Measurements from ENCODE around the gene MOB3B.

MOB3B gene

DNA sequence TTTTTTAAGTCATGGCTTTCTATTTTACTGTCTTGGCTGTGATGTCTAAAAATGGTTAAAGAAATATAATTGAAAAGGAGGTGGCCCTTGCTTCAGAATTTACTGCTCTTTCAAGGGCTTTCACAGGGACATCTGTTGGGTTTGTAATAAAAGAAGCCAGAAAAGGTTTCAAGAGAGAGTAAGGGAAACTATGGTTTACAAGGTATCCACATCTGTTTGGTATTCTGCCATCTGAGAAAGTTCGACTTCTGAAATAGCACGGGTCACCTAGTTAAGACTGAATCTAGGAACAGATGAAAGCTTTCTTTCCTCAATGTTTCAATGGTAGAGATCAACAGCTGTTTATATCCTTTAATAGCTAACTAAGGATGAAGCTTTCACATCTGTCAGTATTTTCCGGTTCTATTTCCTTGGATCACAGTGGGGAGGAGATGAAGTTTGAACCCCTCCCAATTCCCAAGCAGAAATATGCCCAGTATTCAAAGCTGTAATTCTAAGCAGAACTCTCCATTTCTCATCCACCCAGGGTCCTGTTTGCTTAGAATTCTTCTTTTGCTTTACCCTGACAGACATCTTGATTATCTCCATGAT is 78.3 kb downstream of the MOB3B start:
- TF ChIP-seq TAF1 (IDR thresholded peaks at IDR 0.05; ENCODE audit: borderline replicate concordance, insufficient read depth, low read length) = no peak
- no peak for TF ChIP-seq POLR2AphosphoS5 (IDR thresholded peaks at IDR 0.05; ENCODE audit: low read depth, low read length)
- TF ChIP-seq FOXP2 (optimal IDR thresholded peaks at IDR 0.05; ENCODE audit: borderline replicate concordance, extremely low read depth, extremely low read length, insufficient read depth) = no peak
- no peak for TF ChIP-seq SIN3A (IDR thresholded peaks at IDR 0.05; ENCODE audit: borderline replicate concordance, insufficient read depth, low read length)
- TF ChIP-seq, protein P1, sequence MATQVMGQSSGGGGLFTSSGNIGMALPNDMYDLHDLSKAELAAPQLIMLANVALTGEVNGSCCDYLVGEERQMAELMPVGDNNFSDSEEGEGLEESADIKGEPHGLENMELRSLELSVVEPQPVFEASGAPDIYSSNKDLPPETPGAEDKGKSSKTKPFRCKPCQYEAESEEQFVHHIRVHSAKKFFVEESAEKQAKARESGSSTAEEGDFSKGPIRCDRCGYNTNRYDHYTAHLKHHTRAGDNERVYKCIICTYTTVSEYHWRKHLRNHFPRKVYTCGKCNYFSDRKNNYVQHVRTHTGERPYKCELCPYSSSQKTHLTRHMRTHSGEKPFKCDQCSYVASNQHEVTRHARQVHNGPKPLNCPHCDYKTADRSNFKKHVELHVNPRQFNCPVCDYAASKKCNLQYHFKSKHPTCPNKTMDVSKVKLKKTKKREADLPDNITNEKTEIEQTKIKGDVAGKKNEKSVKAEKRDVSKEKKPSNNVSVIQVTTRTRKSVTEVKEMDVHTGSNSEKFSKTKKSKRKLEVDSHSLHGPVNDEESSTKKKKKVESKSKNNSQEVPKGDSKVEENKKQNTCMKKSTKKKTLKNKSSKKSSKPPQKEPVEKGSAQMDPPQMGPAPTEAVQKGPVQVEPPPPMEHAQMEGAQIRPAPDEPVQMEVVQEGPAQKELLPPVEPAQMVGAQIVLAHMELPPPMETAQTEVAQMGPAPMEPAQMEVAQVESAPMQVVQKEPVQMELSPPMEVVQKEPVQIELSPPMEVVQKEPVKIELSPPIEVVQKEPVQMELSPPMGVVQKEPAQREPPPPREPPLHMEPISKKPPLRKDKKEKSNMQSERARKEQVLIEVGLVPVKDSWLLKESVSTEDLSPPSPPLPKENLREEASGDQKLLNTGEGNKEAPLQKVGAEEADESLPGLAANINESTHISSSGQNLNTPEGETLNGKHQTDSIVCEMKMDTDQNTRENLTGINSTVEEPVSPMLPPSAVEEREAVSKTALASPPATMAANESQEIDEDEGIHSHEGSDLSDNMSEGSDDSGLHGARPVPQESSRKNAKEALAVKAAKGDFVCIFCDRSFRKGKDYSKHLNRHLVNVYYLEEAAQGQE (IDR thresholded peaks at IDR 0.05; ENCODE audit: insufficient read depth in 1 of 2, low read depth in 2 of 2, low read length in 2 of 2) = no peak

DNA sequence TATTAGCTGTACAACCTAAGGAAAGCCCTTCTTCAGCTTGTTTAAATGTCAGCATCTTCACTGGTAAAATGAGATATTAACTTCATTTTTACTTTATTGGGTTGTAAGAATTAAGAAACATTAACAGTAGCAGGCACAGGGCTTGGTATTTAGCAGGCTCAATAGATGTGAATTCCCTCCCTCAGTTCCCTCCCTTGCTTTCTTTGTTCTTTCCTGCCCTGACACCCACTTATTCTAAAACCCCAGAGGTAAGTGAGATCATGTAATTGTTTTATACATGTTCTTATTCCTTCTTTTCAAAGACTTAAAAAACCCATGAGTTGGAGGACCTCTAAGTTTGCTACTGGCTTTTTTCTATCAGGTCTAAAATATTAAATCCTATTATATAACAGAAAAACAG is 78.9 kb downstream of the MOB3B start:
- TF ChIP-seq TAF1 (IDR thresholded peaks at IDR 0.05; ENCODE audit: borderline replicate concordance, insufficient read depth, low read length) (no peak), POLR2AphosphoS5 (IDR thresholded peaks at IDR 0.05; ENCODE audit: low read depth, low read length) (no peak), FOXP2 (optimal IDR thresholded peaks at IDR 0.05; ENCODE audit: borderline replicate concordance, extremely low read depth, extremely low read length, insufficient read depth) (no peak), SIN3A (IDR thresholded peaks at IDR 0.05; ENCODE audit: borderline replicate concordance, insufficient read depth, low read length) (no peak)
- TF ChIP-seq, protein P1 (IDR thresholded peaks at IDR 0.05; ENCODE audit: insufficient read depth in 1 of 2, low read depth in 2 of 2, low read length in 2 of 2) = no peak

GRCh38 chr9:27447031-27447683 is 82.5 kb downstream of the MOB3B start:
- TF ChIP-seq, protein P1 (IDR thresholded peaks at IDR 0.05; ENCODE audit: insufficient read depth in 1 of 2, low read depth in 2 of 2, low read length in 2 of 2) = no peak
- TF ChIP-seq FOXP2 (optimal IDR thresholded peaks at IDR 0.05; ENCODE audit: borderline replicate concordance, extremely low read depth, extremely low read length, insufficient read depth) = no peak
- no peak for TF ChIP-seq TAF1 (IDR thresholded peaks at IDR 0.05; ENCODE audit: borderline replicate concordance, insufficient read depth, low read length)
- TF ChIP-seq POLR2AphosphoS5 (IDR thresholded peaks at IDR 0.05; ENCODE audit: low read depth, low read length) = no peak
- TF ChIP-seq SIN3A (IDR thresholded peaks at IDR 0.05; ENCODE audit: borderline replicate concordance, insufficient read depth, low read length) = no peak

- TF ChIP-seq TAF1 (IDR thresholded peaks at IDR 0.05; ENCODE audit: borderline replicate concordance, insufficient read depth, low read length) (no peak), FOXP2 (optimal IDR thresholded peaks at IDR 0.05; ENCODE audit: borderline replicate concordance, extremely low read depth, extremely low read length, insufficient read depth) (no peak), SIN3A (IDR thresholded peaks at IDR 0.05; ENCODE audit: borderline replicate concordance, insufficient read depth, low read length) (no peak), POLR2AphosphoS5 (IDR thresholded peaks at IDR 0.05; ENCODE audit: low read depth, low read length) (no peak)
- TF ChIP-seq, protein P1 (IDR thresholded peaks at IDR 0.05; ENCODE audit: insufficient read depth in 1 of 2, low read depth in 2 of 2, low read length in 2 of 2) = no peak
Measured at GRCh38 chr9:27445688-27446087, 83.9 kb downstream of the MOB3B start.

All from PFSK-1 (cell line).